HEK293 (cell line): Measurements from ENCODE around the gene CENPV.

Experiments used
- CTCF ChIA-PET: fragments of 350-600 bp; formaldehyde crosslinking; extraction: SDS; loops from one replicate; lab custom pipeline; 2021; ENCODE audit warnings: antibody characterized with exemption; lab: Yijun Ruan, JAX
- POLR2A ChIA-PET: fragments of 300-600 bp; formaldehyde crosslinking; extraction: SDS; loops from one replicate; lab custom pipeline; 2020; ENCODE audit warnings: antibody characterized with exemption, inconsistent platforms; lab: Yijun Ruan, JAX
- H3K27ac ChIP-seq: fragments of 200-500 bp; sonication (Bioruptor generic); 2 replicates; pipeline ENCODE4 v1.5.1; 2014; ENCODE audit warnings: low read depth, low read length, control low read depth, inconsistent platforms; ENCODE audit errors: extremely low read depth
- H3K36me3 ChIP-seq, 2 experiments: fragments of 200-500 bp in 1 of 2; sonication (Bioruptor generic) in 1 of 2; 1 replicate in 1 of 2; 2 replicates in 1 of 2; pipeline ENCODE4 v1.5.1; 2014 to 2017; ENCODE audit warnings: inconsistent platforms in 2 of 2, low read length in 2 of 2; ENCODE audit not compliant: control insufficient read depth in 2 of 2, insufficient read depth in 1 of 2
- H3K4me1 ChIP-seq: fragments of 200-500 bp; sonication (Bioruptor generic); 2 replicates; pipeline ENCODE4 v1.5.1; 2014; ENCODE audit warnings: mild to moderate bottlenecking, low read length, inconsistent platforms; ENCODE audit not compliant: control insufficient read depth, insufficient read depth
- H3K4me3 ChIP-seq: 2 replicates; pipeline ENCODE4 v1.5.1; 2011; ENCODE audit warnings: low read depth, mild to moderate bottlenecking, control low read depth, low read length, moderate library complexity
- H3K9me3 ChIP-seq: fragments of 200-500 bp; sonication (Bioruptor generic); 2 replicates; pipeline ENCODE4 v1.5.1; 2014; ENCODE audit warnings: low read depth, low read length, inconsistent platforms; ENCODE audit not compliant: control insufficient read depth, insufficient read depth
- CTCF ChIP-seq: fragments of 450-650 bp; formaldehyde crosslinking; IDR thresholded peaks from 2 replicates; pipeline ENCODE4 v1.5.1; 2016; ENCODE audit warnings: missing biosample characterization, missing genetic modification characterization
- GLI2 ChIP-seq: fragments of 450-650 bp; formaldehyde crosslinking; IDR thresholded peaks from 2 replicates; pipeline ENCODE4; 2017; ENCODE audit warnings: missing biosample characterization, missing genetic modification characterization, low read depth, borderline replicate concordance
- HOXC10 ChIP-seq: sonication (generic); formaldehyde crosslinking; IDR thresholded peaks from 2 replicates; pipeline ENCODE4 v1.8.1; 2023; ENCODE audit warnings: mild to moderate bottlenecking, missing genetic modification reagents
- KLF1 ChIP-seq: fragments of 450-650 bp; formaldehyde crosslinking; IDR thresholded peaks from 2 replicates; pipeline ENCODE4 v1.5.1; 2016; ENCODE audit warnings: missing biosample characterization, missing genetic modification characterization
- KLF8 ChIP-seq: fragments of 450-650 bp; formaldehyde crosslinking; IDR thresholded peaks from 2 replicates; pipeline ENCODE4 v1.5.1; 2016; ENCODE audit warnings: missing biosample characterization, missing genetic modification characterization
- TCF7L2 ChIP-seq: IDR thresholded peaks from 2 replicates; pipeline ENCODE4 v1.6.1; 2011; ENCODE audit warnings: low read depth, mild to moderate bottlenecking, inconsistent platforms, low read length, moderate library complexity, borderline replicate concordance
- YY2 ChIP-seq: fragments of 450-650 bp; formaldehyde crosslinking; IDR thresholded peaks from 2 replicates; pipeline ENCODE4 v1.5.1; 2016; ENCODE audit warnings: missing biosample characterization, missing genetic modification characterization
- ZEB2 ChIP-seq: fragments of 450-650 bp; formaldehyde crosslinking; IDR thresholded peaks from 2 replicates; pipeline ENCODE4 v1.5.1; 2016; ENCODE audit warnings: missing biosample characterization, missing genetic modification characterization
- ZNF114 ChIP-seq: fragments of 450-650 bp; formaldehyde crosslinking; IDR thresholded peaks from 2 replicates; pipeline ENCODE4 v1.5.0; 2017; ENCODE audit warnings: missing biosample characterization, missing genetic modification characterization
- ZNF146 ChIP-seq: fragments of 450-650 bp; formaldehyde crosslinking; IDR thresholded peaks from 2 replicates; pipeline ENCODE4 v1.5.1; 2016; ENCODE audit warnings: missing biosample characterization, missing genetic modification characterization
- ZNF19 ChIP-seq: fragments of 450-650 bp; formaldehyde crosslinking; IDR thresholded peaks from 2 replicates; pipeline ENCODE4; 2016; ENCODE audit warnings: missing biosample characterization, missing genetic modification characterization, low read depth
- ZNF239 ChIP-seq: fragments of 450-650 bp; formaldehyde crosslinking; IDR thresholded peaks from 2 replicates; pipeline ENCODE4 v1.5.1; 2016; ENCODE audit warnings: missing biosample characterization, missing genetic modification characterization
- ZNF24 ChIP-seq: fragments of 450-650 bp; formaldehyde crosslinking; IDR thresholded peaks from 2 replicates; pipeline ENCODE4 v1.5.1; 2016; ENCODE audit warnings: missing biosample characterization, missing genetic modification characterization
- ZNF274 ChIP-seq, 2 experiments: fragments of 200-500 bp in 1 of 2; fragments of 450-650 bp in 1 of 2; sonication (Bioruptor generic) in 1 of 2; formaldehyde crosslinking in 1 of 2; IDR thresholded peaks; 2 replicates each; pipeline versions ENCODE4 v1.5.1 to v1.6.1; 2014 to 2016; ENCODE audit warnings: borderline replicate concordance in 1 of 2, inconsistent platforms in 1 of 2, low read length in 1 of 2, missing biosample characterization in 1 of 2, missing genetic modification characterization in 1 of 2
- ZNF280C ChIP-seq: fragments of 450-650 bp; formaldehyde crosslinking; IDR thresholded peaks from 2 replicates; pipeline ENCODE4 v1.5.1; 2016; ENCODE audit warnings: missing biosample characterization, missing genetic modification characterization
- ZNF292 ChIP-seq: fragments of 450-650 bp; formaldehyde crosslinking; IDR thresholded peaks from 2 replicates; pipeline ENCODE4 v1.5.1; 2016; ENCODE audit warnings: low read depth, missing biosample characterization, missing genetic modification characterization, borderline replicate concordance
- ZNF311 ChIP-seq: fragments of 450-650 bp; formaldehyde crosslinking; IDR thresholded peaks from 2 replicates; pipeline ENCODE4 v1.5.1; 2017; ENCODE audit warnings: missing biosample characterization, missing genetic modification characterization, borderline replicate concordance
- ZNF350 ChIP-seq: fragments of 450-650 bp; formaldehyde crosslinking; IDR thresholded peaks from 2 replicates; pipeline ENCODE4 v1.5.0; 2017; ENCODE audit warnings: missing biosample characterization, mild to moderate bottlenecking, missing genetic modification characterization
- ZNF362 ChIP-seq: fragments of 450-650 bp; formaldehyde crosslinking; IDR thresholded peaks from 2 replicates; pipeline ENCODE4 v1.5.1; 2016; ENCODE audit warnings: missing biosample characterization, missing genetic modification characterization
- ZNF48 ChIP-seq: fragments of 450-650 bp; formaldehyde crosslinking; IDR thresholded peaks from 2 replicates; pipeline ENCODE4 v1.5.1; 2016; ENCODE audit warnings: missing biosample characterization, missing genetic modification characterization
- ZNF529 ChIP-seq: fragments of 450-650 bp; formaldehyde crosslinking; IDR thresholded peaks from 2 replicates; pipeline ENCODE4 v1.5.1; 2017; ENCODE audit warnings: missing genetic modification characterization, missing biosample characterization; ENCODE audit not compliant: insufficient replicate concordance
- ZNF530 ChIP-seq: fragments of 450-650 bp; formaldehyde crosslinking; IDR thresholded peaks from 2 replicates; pipeline ENCODE4 v1.5.1; 2016; ENCODE audit warnings: low read depth, missing biosample characterization, missing genetic modification characterization
- ZNF561 ChIP-seq: fragments of 450-650 bp; IDR thresholded peaks from 2 replicates; pipeline ENCODE4 v1.5.1; 2018; ENCODE audit warnings: missing biosample characterization, missing genetic modification characterization, borderline replicate concordance
- ZNF621 ChIP-seq: fragments of 450-650 bp; formaldehyde crosslinking; IDR thresholded peaks from 2 replicates; pipeline ENCODE4 v1.5.1; 2017; ENCODE audit warnings: missing biosample characterization, missing genetic modification characterization
- ZNF623 ChIP-seq: fragments of 450-650 bp; formaldehyde crosslinking; IDR thresholded peaks from 2 replicates; pipeline ENCODE4 v1.5.1; 2016; ENCODE audit warnings: missing biosample characterization, missing genetic modification characterization
- ZNF660 ChIP-seq: fragments of 450-650 bp; IDR thresholded peaks from 2 replicates; pipeline ENCODE4 v1.5.1; 2018; ENCODE audit warnings: missing biosample characterization, mild to moderate bottlenecking, missing genetic modification characterization
- ZNF664 ChIP-seq: fragments of 450-650 bp; formaldehyde crosslinking; IDR thresholded peaks from 2 replicates; pipeline ENCODE4 v1.5.1; 2016; ENCODE audit warnings: missing biosample characterization, missing genetic modification characterization
- ZNF707 ChIP-seq: fragments of 450-650 bp; formaldehyde crosslinking; IDR thresholded peaks from 2 replicates; pipeline ENCODE4 v1.5.1; 2016; ENCODE audit warnings: missing biosample characterization, missing genetic modification characterization
- ZNF791 ChIP-seq: fragments of 450-650 bp; formaldehyde crosslinking; IDR thresholded peaks from 2 replicates; pipeline ENCODE4 v1.5.1; 2016; ENCODE audit warnings: missing biosample characterization, missing genetic modification characterization
- ZNF792 ChIP-seq: fragments of 450-650 bp; formaldehyde crosslinking; IDR thresholded peaks from 2 replicates; pipeline ENCODE4 v1.5.1; 2016; ENCODE audit warnings: missing biosample characterization, missing genetic modification characterization
- ZSCAN23 ChIP-seq: fragments of 450-650 bp; formaldehyde crosslinking; IDR thresholded peaks from 2 replicates; pipeline ENCODE4 v1.5.1; 2016; ENCODE audit warnings: missing biosample characterization, missing genetic modification characterization
- ZSCAN30 ChIP-seq: fragments of 450-650 bp; IDR thresholded peaks from 2 replicates; pipeline ENCODE4 v1.5.1; 2018; ENCODE audit warnings: missing biosample characterization, mild to moderate bottlenecking, missing genetic modification characterization, moderate library complexity

CENPV gene

GRCh38 chr17:16300554-16300953, 52.7 kb downstream of the CENPV start:
- TF ChIP-seq ZNF239 = no peak
- TF ChIP-seq ZNF311 (tag by site-specific recombination) = no peak
- TF ChIP-seq ZSCAN30 (tag by site-specific recombination) = no peak
- TF ChIP-seq ZNF48 = no peak
- no peak for TF ChIP-seq ZSCAN23 (tag by site-specific recombination)
- TF ChIP-seq ZNF292 (tag by site-specific recombination) = no peak
- no peak for TF ChIP-seq TCF7L2
- no peak for TF ChIP-seq ZNF529
- no peak for TF ChIP-seq CTCF (tag by site-specific recombination)
- no peak for TF ChIP-seq ZNF114 (tag by site-specific recombination)
- TF ChIP-seq ZNF362 (tag by site-specific recombination) = no peak
- TF ChIP-seq ZNF280C (tag by site-specific recombination) = no peak
- TF ChIP-seq ZNF350 (tag by site-specific recombination) = no peak
- TF ChIP-seq GLI2 (tag by site-specific recombination) = no peak
- no peak for TF ChIP-seq ZNF274 (IDR thresholded peaks at IDR 0.05; ENCODE audit: low read length)
- TF ChIP-seq ZNF274 (tag by site-specific recombination; IDR thresholded peaks at IDR 0.05; ENCODE audit: borderline replicate concordance) = no peak
- no peak for TF ChIP-seq ZNF792 (tag by site-specific recombination)
- TF ChIP-seq HOXC10 (CRISPR knock-in tag) = no peak
- TF ChIP-seq ZNF24 (tag by site-specific recombination) = no peak
- TF ChIP-seq, all 188 proteins: peak for 0
- H3K9me3 ChIP-seq = no peaks in the 10 kb centered on the region
- no peak overlapping the region for H3K4me3 ChIP-seq
- no peaks in the 10 kb centered on the region; the same call in 1 of the 2 replicates for H3K4me1 ChIP-seq
- peaks cover 5 to 12% of the 10 kb centered on the region in 2 experiments; a peak in 2 of 3 replicates for H3K36me3 ChIP-seq
- ChIA-PET CTCF (interaction anchor here (0.5 kb wide), 1 partner anchor 225 kb away, joined by 4 read pairs; no protein-coding TSS in a partner anchor), POLR2A (no interaction called here)
- H3K27ac ChIP-seq = no peak overlapping the region

- H3K4me1 ChIP-seq = no peaks in the 10 kb centered on the region; the same call in 1 of the 2 replicates
- CTCF ChIA-PET = interaction anchor here (1.4 kb wide), 1 partner anchor 12 kb away, joined by 5 read pairs; no protein-coding TSS in a partner anchor
- H3K4me3 ChIP-seq = no peak overlapping the region
- peaks cover 5 to 9% of the 10 kb centered on the region in 2 experiments; a peak in 2 of 3 replicates for H3K36me3 ChIP-seq
- H3K27ac ChIP-seq = no peak overlapping the region
- POLR2A ChIA-PET = interaction anchor here (1.4 kb wide), 1 partner anchor 83 kb away, joined by 3 read pairs; the partner anchor contains the start of gene UBB
- H3K9me3 ChIP-seq = no peaks in the 10 kb centered on the region
- TF ChIP-seq KLF8 (tag by site-specific recombination) (no peak), ZNF146 (no peak), ZNF791 (tag by site-specific recombination) (no peak), YY2 (no peak), ZNF621 (no peak), ZNF664 (tag by site-specific recombination) (no peak), KLF1 (tag by site-specific recombination) (no peak), ZNF707 (tag by site-specific recombination) (no peak), ZEB2 (tag by site-specific recombination) (no peak), ZNF660 (no peak), ZNF561 (tag by site-specific recombination) (no peak), ZNF530 (tag by site-specific recombination) (no peak), ZNF19 (tag by site-specific recombination) (no peak), ZNF623 (tag by site-specific recombination) (no peak)
These were observed 55.1 kb downstream of the CENPV start for GRCh38 chr17:16298140-16298662.
